IMR-90 (cell line): ENCODE data around the gene ERMARD. TPM values are rescaled to one million over a fixed set of nuclear protein-coding genes. Genes with fewer than 3 reads are reported as not detected.
A peak's percentile ranks its signal among the peaks of the same experiment; 100 is the strongest.

Experiments
- ATAC-seq: fragments of 200-7000 bp; cut with Tn5 transposase; 2 replicates; pipeline ENCODE4 v1.9.1; 2020; ENCODE audit warnings: low read depth, mild to moderate bottlenecking, moderate library complexity
- BruUV-seq: library from RNA; stranded (reverse); fragments of 400-500 nt; replicated peaks from 2 replicates; lab custom pipeline; 2021; lab: Mats Ljungman, UMichigan
- CTCF ChIA-PET: fragments of 300-600 bp; formaldehyde crosslinking; extraction: SDS; loops from one replicate; lab custom pipeline; 2021; ENCODE audit warnings: antibody characterized with exemption; lab: Yijun Ruan, JAX
- POLR2A ChIA-PET: fragments of 300-600 bp; sonication (Branson Sonifier 250); formaldehyde crosslinking; loops from one replicate; lab custom pipeline; 2022; ENCODE audit warnings: antibody characterized with exemption; ENCODE audit not compliant: unreplicated experiment; lab: Charles Lee
- DNase-seq: peaks from one replicate; pipeline ENCODE4 v3.0.0; 2013
- H2AFZ ChIP-seq: replicated peaks from 2 replicates; pipeline ENCODE3; 2013; ENCODE audit warnings: low read length, mild to moderate bottlenecking; ENCODE audit not compliant: poor library complexity
- H2AK5ac ChIP-seq: 2 replicates; pipeline ENCODE4 v1.6.1; 2013; ENCODE audit warnings: low read depth, low read length, inconsistent platforms
- H2AK9ac ChIP-seq: replicated peaks from 2 replicates; pipeline ENCODE3; 2013; ENCODE audit warnings: mild to moderate bottlenecking, low read depth, low read length, moderate library complexity; ENCODE audit not compliant: poor library complexity
- H2BK120ac ChIP-seq: 2 replicates; pipeline ENCODE4 v1.6.1; 2013; ENCODE audit warnings: low read depth, low read length, inconsistent platforms
- H2BK15ac ChIP-seq: 3 replicates; pipeline ENCODE4 v1.6.1; 2013; ENCODE audit warnings: low read depth, low read length, inconsistent platforms
- H2BK20ac ChIP-seq: 2 replicates; pipeline ENCODE4 v1.6.1; 2013; ENCODE audit warnings: low read depth, mild to moderate bottlenecking, inconsistent platforms, low read length, moderate library complexity
- H2BK5ac ChIP-seq: 2 replicates; pipeline ENCODE4 v1.6.1; 2013; ENCODE audit warnings: mild to moderate bottlenecking, low read depth, low read length, inconsistent platforms; ENCODE audit not compliant: poor library complexity, severe bottlenecking
- H3K14ac ChIP-seq: replicated peaks from 2 replicates; pipeline ENCODE4 v1.6.1; 2013; ENCODE audit warnings: low read depth, low read length, inconsistent platforms
- H3K18ac ChIP-seq: 2 replicates; pipeline ENCODE4 v1.6.1; 2013; ENCODE audit warnings: low read depth, low read length, control low read depth
- H3K23ac ChIP-seq: 2 replicates; pipeline ENCODE4 v1.6.1; 2013; ENCODE audit warnings: low read depth, low read length, inconsistent platforms
- H3K27ac ChIP-seq: 2 replicates; pipeline ENCODE4 v1.5.1; 2013; ENCODE audit warnings: mild to moderate bottlenecking, control low read depth, low read length; ENCODE audit not compliant: insufficient read depth
- H3K27me3 ChIP-seq: 2 replicates; pipeline ENCODE4 v1.6.1; 2013; ENCODE audit warnings: low read length; ENCODE audit not compliant: control insufficient read depth, insufficient read depth
- H3K36me3 ChIP-seq: 2 replicates; pipeline ENCODE4 v1.6.1; 2013; ENCODE audit warnings: low read length, mixed read lengths; ENCODE audit not compliant: control insufficient read depth, insufficient read depth
- H3K4ac ChIP-seq: 2 replicates; pipeline ENCODE4 v1.6.1; 2013; ENCODE audit warnings: low read depth, low read length, inconsistent platforms
- H3K4me1 ChIP-seq: 2 replicates; pipeline ENCODE4 v1.6.1; 2013; ENCODE audit warnings: low read length, mixed read lengths; ENCODE audit not compliant: control insufficient read depth, insufficient read depth
- H3K4me2 ChIP-seq: 2 replicates; pipeline ENCODE4 v1.6.1; 2013; ENCODE audit warnings: low read depth, mild to moderate bottlenecking, control low read depth, low read length, moderate library complexity
- H3K4me3 ChIP-seq: 2 replicates; pipeline ENCODE4 v1.5.1; 2013; ENCODE audit warnings: low read depth, mild to moderate bottlenecking, control low read depth, low read length, moderate library complexity; ENCODE audit not compliant: insufficient read depth
- H3K56ac ChIP-seq: 2 replicates; pipeline ENCODE4 v1.6.1; 2013; ENCODE audit warnings: low read length, inconsistent platforms; ENCODE audit not compliant: insufficient read depth; ENCODE audit errors: extremely low read depth
- H3K79me1 ChIP-seq, 2 experiments: 2 replicates each; pipeline ENCODE4 v1.6.1; 2013; ENCODE audit warnings: low read length in 2 of 2, inconsistent platforms in 1 of 2, low read depth in 1 of 2
- H3K9ac ChIP-seq: 2 replicates; pipeline ENCODE4 v1.6.1; 2013; ENCODE audit warnings: low read depth, low read length, control low read depth
- H3K9me1 ChIP-seq: 2 replicates; pipeline ENCODE4 v1.6.1; 2013; ENCODE audit warnings: low read length, inconsistent platforms; ENCODE audit not compliant: insufficient read depth
- H3K9me3 ChIP-seq: 2 replicates; pipeline ENCODE4 v1.6.1; 2013; ENCODE audit warnings: low read length; ENCODE audit not compliant: control insufficient read depth, insufficient read depth
- H4K20me1 ChIP-seq: 2 replicates; pipeline ENCODE4 v1.6.1; 2013; ENCODE audit warnings: low read length, inconsistent platforms; ENCODE audit not compliant: insufficient read depth
- H4K5ac ChIP-seq: 2 replicates; pipeline ENCODE4 v1.6.1; 2013; ENCODE audit warnings: mild to moderate bottlenecking, low read depth, low read length, control low read depth
- H4K8ac ChIP-seq, 2 experiments: 2 replicates each; pipeline ENCODE4 v1.6.1; 2013; ENCODE audit warnings: low read depth in 2 of 2, low read length in 2 of 2, control low read depth in 1 of 2, inconsistent platforms in 1 of 2
- H4K91ac ChIP-seq: 2 replicates; pipeline ENCODE4 v1.6.1; 2013; ENCODE audit warnings: low read depth, low read length, inconsistent platforms; ENCODE audit not compliant: insufficient read depth
- BHLHE40 ChIP-seq: fragments of 150-350 bp; IDR thresholded peaks from 2 replicates; pipeline ENCODE4 v1.6.1; 2016; ENCODE audit warnings: mild to moderate bottlenecking, low read depth, low read length
- CEBPB ChIP-seq: IDR thresholded peaks from 2 replicates; pipeline ENCODE4 v1.6.1; 2012; ENCODE audit warnings: low read depth, low read length, improper control_type of control experiment
- CHD1 ChIP-seq: IDR thresholded peaks from 2 replicates; pipeline ENCODE4 v1.6.1; 2012; ENCODE audit warnings: low read depth, low read length, improper control_type of control experiment
- ELK1 ChIP-seq: fragments of 150-350 bp; IDR thresholded peaks from 2 replicates; pipeline ENCODE4 v1.6.1; 2016; ENCODE audit warnings: low read depth, mild to moderate bottlenecking, low read length, moderate library complexity, borderline replicate concordance
- FOS ChIP-seq: fragments of 150-350 bp; IDR thresholded peaks from 2 replicates; pipeline ENCODE4 v1.6.1; 2016; ENCODE audit warnings: low read depth, low read length
- MAFK ChIP-seq: IDR thresholded peaks from 2 replicates; pipeline ENCODE4 v1.6.1; 2012; ENCODE audit warnings: low read depth, low read length, improper control_type of control experiment
- MAZ ChIP-seq: IDR thresholded peaks from 2 replicates; pipeline ENCODE4 v1.6.1; 2012; ENCODE audit warnings: low read depth, mild to moderate bottlenecking, low read length, improper control_type of control experiment, moderate library complexity, borderline replicate concordance
- NFE2L2 ChIP-seq: fragments of 150-350 bp; IDR thresholded peaks from 2 replicates; pipeline ENCODE4 v1.6.1; 2016; ENCODE audit warnings: low read depth, mild to moderate bottlenecking, low read length
- POLR2A ChIP-seq: IDR thresholded peaks from 2 replicates; pipeline ENCODE4 v1.6.1; 2012; ENCODE audit warnings: mild to moderate bottlenecking, low read depth, low read length
- RCOR1 ChIP-seq: IDR thresholded peaks from 2 replicates; pipeline ENCODE4 v1.6.1; 2012; ENCODE audit warnings: mild to moderate bottlenecking, low read length, improper control_type of control experiment; ENCODE audit not compliant: insufficient replicate concordance
- SMC3 ChIP-seq: fragments of 150-350 bp; IDR thresholded peaks from 2 replicates; pipeline ENCODE4 v1.6.1; 2016; ENCODE audit warnings: low read depth, mild to moderate bottlenecking, antibody characterized with exemption, low read length, moderate library complexity
- WGBS, 2 experiments: methylation state at CpG; one replicate each; pipeline versions ENCODE4 v1.1.5 to v1.1.7; 2013; ENCODE audit warnings: missing lambda C conversion rate in 2 of 2; ENCODE audit not compliant: insufficient read length in 1 of 2; ENCODE audit errors: extremely low coverage in 2 of 2; 5-methylcytosine and 5-hydroxymethylcytosine counted together
- dilution Hi-C: fragments of 300-500 bp; cut with HindIII; formaldehyde crosslinking; loops from one replicate; pipeline ENCODE4 v1.14.3; 2018; ENCODE audit warnings: low sequenced_read_pairs; ENCODE audit not compliant: unreplicated experiment
- in situ Hi-C: fragments of 300-500 bp; cut with MboI; formaldehyde crosslinking; loops from 3 replicates; pipeline ENCODE4 v1.14.3; 2019; ENCODE audit warnings: low sequenced_read_pairs, inconsistent platforms, mixed read lengths
- intact Hi-C: fragments of 100-400 bp; cut with micrococcal nuclease; formaldehyde crosslinking; loops from 2 replicates; pipeline ENCODE4 v1.10.0; 2022
- polyA plus RNA-seq, 3 experiments: library from polyadenylated mRNA; depleted of rRNA; stranded (reverse); fragments of >200 nt; gene quantifications; 2 replicates each; pipeline ENCODE4 v1.2.3, GENCODE V29; 2012; ENCODE audit warnings: low replicate concordance in 1 of 3
- total RNA-seq: library from RNA; depleted of rRNA; stranded (reverse); fragments of >200 nt; gene quantifications from 2 replicates; pipeline ENCODE4 v1.2.3, GENCODE V29; 2012
- TF ChIP-seq, protein P1 (sequence below): conservative IDR thresholded peaks from 2 replicates; pipeline ENCODE4 v1.5.1; 2012; ENCODE audit warnings: mild to moderate bottlenecking, low read depth, low read length, improper control_type of control experiment
- TF ChIP-seq, protein P2 (sequence below): fragments of 150-350 bp; IDR thresholded peaks from 2 replicates; pipeline ENCODE4 v1.6.1; 2017; ENCODE audit warnings: mild to moderate bottlenecking, antibody characterized with exemption, low read length, low read depth

ERMARD gene
- total and polyA plus RNA-seq, 2 of the 4 experiments (the other 2 are of a cell fraction), result 15.1 to 25.4 TPM

DNA sequence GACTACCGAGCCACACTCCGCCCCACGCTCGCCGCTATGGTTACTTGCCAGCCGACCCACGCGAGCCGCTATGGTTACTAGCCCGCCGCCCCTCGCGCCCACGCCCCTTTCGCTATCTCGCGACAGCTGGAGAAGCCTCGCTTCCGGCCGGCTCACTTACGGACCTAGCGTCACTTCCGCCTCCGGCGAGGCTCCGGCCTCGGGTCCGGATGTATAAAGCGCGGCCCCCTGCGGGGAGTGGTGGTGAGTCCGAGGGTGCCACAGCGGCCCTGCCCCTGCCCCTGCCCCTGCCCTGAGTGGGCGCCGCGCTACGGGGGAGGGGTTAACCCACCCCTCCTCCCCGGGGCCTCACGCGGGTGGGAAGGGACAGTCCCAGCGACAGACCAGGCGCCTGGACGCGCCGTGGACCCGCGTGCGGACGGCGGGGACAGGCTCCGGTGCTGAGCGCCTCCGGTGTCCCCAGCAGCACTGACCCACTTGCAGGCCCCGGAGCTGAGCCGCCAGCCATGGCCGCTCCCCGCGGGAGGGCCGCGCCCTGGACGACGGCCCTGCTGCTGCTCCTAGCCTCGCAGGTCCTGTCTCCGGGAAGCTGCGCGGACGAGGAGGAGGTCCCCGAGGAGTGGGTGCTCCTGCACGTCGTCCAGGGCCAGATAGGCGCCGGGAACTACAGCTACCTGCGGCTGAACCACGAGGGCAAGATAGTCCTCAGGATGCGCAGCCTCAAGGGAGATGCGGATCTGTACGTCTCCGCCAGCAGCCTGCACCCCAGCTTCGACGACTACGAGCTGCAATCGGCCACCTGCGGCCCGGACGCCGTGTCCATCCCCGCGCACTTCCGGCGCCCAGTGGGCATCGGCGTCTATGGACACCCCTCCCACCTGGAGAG lies 49.2 kb upstream of the ERMARD start, which contains the start of the genes C6orf120 and WDR27:
Gene C6orf120 (plus strand): TSS at position 173 of the 886 bp plus-strand sequence. CDS start 334 bp downstream, at position 507.
Gene WDR27 (minus strand): TSS at position 76 of the 886 bp plus-strand sequence. CDS start 13,024 bp downstream, outside the sequence.
- Histone ChIP-seq H3K9me3 (no peaks in the 10 kb centered on the region), H3K4me3 (peak within 1 kb of the TSS; percentile 76), H2AK5ac (peak within 1 kb of the TSS; percentile 77), H3K9ac (peak within 1 kb of the TSS; percentile 82), H3K4ac (peak within 1 kb of the TSS; percentile 91), H3K27ac (peak within 1 kb of the TSS; percentile 89), H3K4me1 (peaks cover 9% of the 10 kb centered on the region), H3K18ac (peak within 1 kb of the TSS; percentile 16; the same call in 1 of the 2 replicates), H3K23ac (peak within 1 kb of the TSS; percentile 95), H2BK120ac (peak within 1 kb of the TSS; percentile 43; the same call in 1 of the 2 replicates), H3K36me3 (peaks cover 7% of the 10 kb centered on the region), H4K5ac (peak within 1 kb of the TSS; percentile 55), H3K4me2 (peak within 1 kb of the TSS; percentile 93), H3K9me1 (peaks cover 9% of the 10 kb centered on the region; the same call in 1 of the 2 replicates), H2AK9ac (peak within 1 kb of the TSS; percentile 97), H2BK15ac (no peak within 1 kb of the TSS), H4K91ac (peak within 1 kb of the TSS; percentile 70), H4K8ac (peak within 1 kb of the TSS; percentile 69 to 92), H3K27me3 (no peaks in the 10 kb centered on the region), H2BK5ac (peak within 1 kb of the TSS; percentile 85), H2BK20ac (no peak within 1 kb of the TSS), H3K56ac (peak within 1 kb of the TSS; percentile 70), H3K79me1 (peaks cover 26 to 56% of the 10 kb centered on the region in 2 experiments), H3K14ac (peak within 1 kb of the TSS; percentile 71), H2AFZ (peak within 1 kb of the TSS; percentile 96), H4K20me1 (peaks cover 10% of the 10 kb centered on the region; the same call in 1 of the 2 replicates)
- dilution Hi-C loops (no loop called here), in situ Hi-C loops (no loop called here), intact Hi-C loops (loop anchor here (2.0 to 5.0 kb wide), 4 partner anchors 47 to 807 kb away; partner anchors contain the start of gene THBS2)
- no TSS peak for BruUV-seq
- DNase-seq, result peak; percentile 95
- WGBS, 2 experiments, result 0% methylated on average over 42 of the region's 92 CpGs; no CpG with 5 or more reads in 1 of the 2 experiments
- ATAC-seq, result peak; percentile 93
- POLR2A ChIA-PET, result no interaction called here
- CTCF ChIA-PET, result interaction anchor here (1.0 kb wide), 1 partner anchor 16 kb away, joined by 3 read pairs; no protein-coding TSS in a partner anchor
- no peak for TF ChIP-seq MAFK
- no peak for TF ChIP-seq BHLHE40
- TF ChIP-seq, protein P1, sequence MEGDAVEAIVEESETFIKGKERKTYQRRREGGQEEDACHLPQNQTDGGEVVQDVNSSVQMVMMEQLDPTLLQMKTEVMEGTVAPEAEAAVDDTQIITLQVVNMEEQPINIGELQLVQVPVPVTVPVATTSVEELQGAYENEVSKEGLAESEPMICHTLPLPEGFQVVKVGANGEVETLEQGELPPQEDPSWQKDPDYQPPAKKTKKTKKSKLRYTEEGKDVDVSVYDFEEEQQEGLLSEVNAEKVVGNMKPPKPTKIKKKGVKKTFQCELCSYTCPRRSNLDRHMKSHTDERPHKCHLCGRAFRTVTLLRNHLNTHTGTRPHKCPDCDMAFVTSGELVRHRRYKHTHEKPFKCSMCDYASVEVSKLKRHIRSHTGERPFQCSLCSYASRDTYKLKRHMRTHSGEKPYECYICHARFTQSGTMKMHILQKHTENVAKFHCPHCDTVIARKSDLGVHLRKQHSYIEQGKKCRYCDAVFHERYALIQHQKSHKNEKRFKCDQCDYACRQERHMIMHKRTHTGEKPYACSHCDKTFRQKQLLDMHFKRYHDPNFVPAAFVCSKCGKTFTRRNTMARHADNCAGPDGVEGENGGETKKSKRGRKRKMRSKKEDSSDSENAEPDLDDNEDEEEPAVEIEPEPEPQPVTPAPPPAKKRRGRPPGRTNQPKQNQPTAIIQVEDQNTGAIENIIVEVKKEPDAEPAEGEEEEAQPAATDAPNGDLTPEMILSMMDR, result no peak
- no peak for TF ChIP-seq SMC3
- TF ChIP-seq, protein P2, sequence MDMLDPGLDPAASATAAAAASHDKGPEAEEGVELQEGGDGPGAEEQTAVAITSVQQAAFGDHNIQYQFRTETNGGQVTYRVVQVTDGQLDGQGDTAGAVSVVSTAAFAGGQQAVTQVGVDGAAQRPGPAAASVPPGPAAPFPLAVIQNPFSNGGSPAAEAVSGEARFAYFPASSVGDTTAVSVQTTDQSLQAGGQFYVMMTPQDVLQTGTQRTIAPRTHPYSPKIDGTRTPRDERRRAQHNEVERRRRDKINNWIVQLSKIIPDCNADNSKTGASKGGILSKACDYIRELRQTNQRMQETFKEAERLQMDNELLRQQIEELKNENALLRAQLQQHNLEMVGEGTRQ, result 0 out of 2 replicates have a peak, but pooled peaks have one; percentile 5
- TF ChIP-seq CEBPB, result no peak
- TF ChIP-seq POLR2A, result peak; percentile 86
- TF ChIP-seq FOS, result no peak
- TF ChIP-seq CHD1, result peak; percentile 89; the same call in 1 of the 2 replicates
- TF ChIP-seq MAZ, result peak; percentile 66; the same call in 1 of the 2 replicates
- no peak for TF ChIP-seq ELK1
- TF ChIP-seq RCOR1, result no peak
- no peak for TF ChIP-seq NFE2L2
